ENCODE measurements around the gene RPSA.

DNA sequence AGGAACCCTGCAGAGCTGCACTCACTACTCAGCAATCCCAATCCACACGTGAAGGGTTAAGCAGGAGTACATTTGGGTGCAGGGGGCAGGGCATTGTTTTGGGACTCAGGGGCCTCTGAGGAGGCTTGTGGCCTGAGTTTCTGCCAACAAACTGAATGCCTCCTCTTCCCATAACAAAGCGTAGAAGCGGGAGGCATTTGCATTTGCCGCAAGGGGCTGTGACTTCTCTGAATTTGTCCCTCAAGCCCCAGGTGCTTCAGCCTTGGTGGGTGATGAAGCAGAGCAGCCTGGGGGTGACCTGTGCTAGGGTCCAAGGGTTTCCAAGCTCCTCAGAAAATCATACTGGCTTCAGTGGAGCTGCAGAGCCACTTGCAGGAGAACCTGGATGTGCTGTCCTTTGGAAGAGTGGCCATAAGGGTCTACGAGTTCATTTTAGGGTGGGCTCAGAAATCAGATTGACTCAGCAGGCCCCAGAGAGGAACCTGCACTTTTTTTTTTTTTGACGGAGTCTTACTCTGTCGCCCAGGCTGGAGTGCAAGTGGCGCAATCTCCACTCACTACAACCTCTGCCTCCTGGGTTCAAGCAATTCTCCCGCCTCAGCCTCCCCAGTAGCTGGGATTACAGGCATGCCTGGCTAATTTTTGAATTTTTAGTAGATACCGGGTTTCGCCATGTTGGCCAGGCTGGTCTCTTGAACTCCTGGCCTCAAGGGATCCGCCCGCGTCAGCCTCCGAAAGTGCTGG is 1.4 kb upstream of the RPSA start:
- TF ChIP-seq POLR2A (IDR thresholded peaks at IDR 0.05) (no peak), POLR2AphosphoS5 (IDR thresholded peaks at IDR 0.05) (no peak)
- TF ChIP-seq, protein P1, sequence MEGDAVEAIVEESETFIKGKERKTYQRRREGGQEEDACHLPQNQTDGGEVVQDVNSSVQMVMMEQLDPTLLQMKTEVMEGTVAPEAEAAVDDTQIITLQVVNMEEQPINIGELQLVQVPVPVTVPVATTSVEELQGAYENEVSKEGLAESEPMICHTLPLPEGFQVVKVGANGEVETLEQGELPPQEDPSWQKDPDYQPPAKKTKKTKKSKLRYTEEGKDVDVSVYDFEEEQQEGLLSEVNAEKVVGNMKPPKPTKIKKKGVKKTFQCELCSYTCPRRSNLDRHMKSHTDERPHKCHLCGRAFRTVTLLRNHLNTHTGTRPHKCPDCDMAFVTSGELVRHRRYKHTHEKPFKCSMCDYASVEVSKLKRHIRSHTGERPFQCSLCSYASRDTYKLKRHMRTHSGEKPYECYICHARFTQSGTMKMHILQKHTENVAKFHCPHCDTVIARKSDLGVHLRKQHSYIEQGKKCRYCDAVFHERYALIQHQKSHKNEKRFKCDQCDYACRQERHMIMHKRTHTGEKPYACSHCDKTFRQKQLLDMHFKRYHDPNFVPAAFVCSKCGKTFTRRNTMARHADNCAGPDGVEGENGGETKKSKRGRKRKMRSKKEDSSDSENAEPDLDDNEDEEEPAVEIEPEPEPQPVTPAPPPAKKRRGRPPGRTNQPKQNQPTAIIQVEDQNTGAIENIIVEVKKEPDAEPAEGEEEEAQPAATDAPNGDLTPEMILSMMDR (IDR thresholded peaks at IDR 0.05) = no peak

All from transverse colon (tissue), 4 donors.